Trophoblast cell (in vitro differentiated cells and primary cell): Measurements from ENCODE around the gene PHF21A.

Experiments
- DNase-seq, 2 donors: peaks; one replicate each; pipeline ENCODE4 v3.0.0-alpha.2; 2016
- H2AFZ ChIP-seq: 2 replicates; pipeline ENCODE4 v1.6.1; 2013; ENCODE audit warnings: low read length, moderate library complexity, mild to moderate bottlenecking; ENCODE audit not compliant: insufficient read depth, poor library complexity
- H2AK5ac ChIP-seq: 2 replicates; pipeline ENCODE4 v1.6.1; 2013; ENCODE audit warnings: mild to moderate bottlenecking, low read length
- H2BK120ac ChIP-seq: 2 replicates; pipeline ENCODE4 v1.6.1; 2013; ENCODE audit warnings: low read length, mild to moderate bottlenecking, moderate library complexity; ENCODE audit not compliant: insufficient read depth, poor library complexity
- H2BK12ac ChIP-seq: 2 replicates; pipeline ENCODE4 v1.6.1; 2013; ENCODE audit warnings: mild to moderate bottlenecking, low read length, moderate library complexity
- H2BK5ac ChIP-seq: 2 replicates; pipeline ENCODE4 v1.6.1; 2013; ENCODE audit warnings: low read length, low read depth, moderate library complexity, mild to moderate bottlenecking; ENCODE audit not compliant: poor library complexity
- H3K14ac ChIP-seq: 2 replicates; pipeline ENCODE4 v1.6.1; 2013; ENCODE audit warnings: mild to moderate bottlenecking, low read length
- H3K18ac ChIP-seq: 2 replicates; pipeline ENCODE4 v1.6.1; 2013; ENCODE audit warnings: mild to moderate bottlenecking, low read length
- H3K23ac ChIP-seq: 2 replicates; pipeline ENCODE4 v1.6.1; 2013; ENCODE audit warnings: low read length
- H3K27ac ChIP-seq: 2 replicates; pipeline ENCODE4 v1.5.1; 2013; ENCODE audit warnings: low read depth, mild to moderate bottlenecking, inconsistent platforms, low read length, moderate library complexity
- H3K27me3 ChIP-seq: 2 replicates; pipeline ENCODE4 v1.6.1; 2013; ENCODE audit warnings: inconsistent platforms, mild to moderate bottlenecking, low read length, moderate library complexity; ENCODE audit not compliant: insufficient read depth
- H3K36me3 ChIP-seq, 2 experiments: 1 replicate in 1 of 2; 2 replicates in 1 of 2; pipeline ENCODE4 v1.6.1; 2013; ENCODE audit warnings: low read length in 2 of 2, mild to moderate bottlenecking in 2 of 2, moderate library complexity in 1 of 2; ENCODE audit not compliant: insufficient read depth in 2 of 2, control insufficient read depth in 1 of 2
- H3K4ac ChIP-seq: 2 replicates; pipeline ENCODE4 v1.6.1; 2013; ENCODE audit warnings: low read depth, mild to moderate bottlenecking, low read length, moderate library complexity
- H3K4me1 ChIP-seq, 2 experiments: 1 replicate in 1 of 2; 2 replicates in 1 of 2; pipeline ENCODE4 v1.6.1; 2013; ENCODE audit warnings: low read length in 2 of 2, mild to moderate bottlenecking in 2 of 2, moderate library complexity in 1 of 2; ENCODE audit not compliant: insufficient read depth in 2 of 2, control insufficient read depth in 1 of 2
- H3K4me2 ChIP-seq: 2 replicates; pipeline ENCODE4 v1.6.1; 2013; ENCODE audit warnings: inconsistent platforms, mild to moderate bottlenecking, low read length, moderate library complexity
- H3K4me3 ChIP-seq: 2 replicates; pipeline ENCODE4 v1.5.1; 2013; ENCODE audit warnings: mild to moderate bottlenecking, low read depth, low read length, inconsistent platforms
- H3K79me1 ChIP-seq: one replicate; pipeline ENCODE4 v1.6.1; 2013; ENCODE audit warnings: low read length
- H3K79me2 ChIP-seq: 2 replicates; pipeline ENCODE4 v1.6.1; 2013; ENCODE audit warnings: low read length, mild to moderate bottlenecking; ENCODE audit not compliant: control insufficient read depth, insufficient read depth, poor library complexity
- H3K9ac ChIP-seq: 2 replicates; pipeline ENCODE4 v1.6.1; 2013; ENCODE audit warnings: mild to moderate bottlenecking, low read length
- H3K9me3 ChIP-seq: 2 replicates; pipeline ENCODE4 v1.6.1; 2013; ENCODE audit warnings: low read depth, mild to moderate bottlenecking, control low read depth, inconsistent platforms, low read length; ENCODE audit not compliant: insufficient read depth
- H4K12ac ChIP-seq: 2 replicates; pipeline ENCODE4 v1.6.1; 2013; ENCODE audit warnings: low read depth, mild to moderate bottlenecking, low read length, moderate library complexity
- H4K8ac ChIP-seq: 2 replicates; pipeline ENCODE4 v1.6.1; 2013; ENCODE audit warnings: low read depth, mild to moderate bottlenecking, low read length, moderate library complexity
- H4K91ac ChIP-seq: one replicate; pipeline ENCODE4 v1.6.1; 2013; ENCODE audit warnings: low read depth, mild to moderate bottlenecking, low read length, moderate library complexity
- WGBS: extraction: QIAGEN DNeasy Blood & Tissue Kit; methylation state at CpG from one replicate; pipeline ENCODE4 v1.1.7; 2013; ENCODE audit warnings: missing lambda C conversion rate; ENCODE audit not compliant: insufficient read length, insufficient coverage; ENCODE audit errors: extremely low coverage; 5-methylcytosine and 5-hydroxymethylcytosine counted together

PHF21A gene

DNA sequence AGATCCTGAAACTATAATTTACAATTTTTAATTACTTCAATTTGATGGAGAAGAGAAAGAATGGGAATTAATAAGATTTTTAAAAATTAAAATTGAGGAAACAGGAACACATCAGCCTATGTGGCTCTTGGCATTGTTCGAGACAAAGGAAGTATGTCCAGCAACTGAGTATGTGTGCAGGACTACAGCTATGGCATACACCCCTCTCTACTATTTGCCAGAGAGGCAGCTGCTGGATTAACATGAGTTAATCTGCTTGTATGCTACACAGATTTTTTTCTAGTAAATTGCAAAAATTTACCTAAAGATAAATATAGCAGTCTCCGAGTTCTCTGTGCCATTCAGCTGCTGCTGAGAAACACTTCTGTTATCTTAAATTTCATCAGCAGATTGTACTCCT is 70.6 kb downstream of the PHF21A start:
- no peak overlapping the region for H4K8ac ChIP-seq
- H3K27me3 ChIP-seq = no peaks in the 10 kb centered on the region
- peaks cover 5% of the 10 kb centered on the region for H3K79me1 ChIP-seq
- H3K4me2 ChIP-seq = peak overlapping the region; percentile 29
- no peak overlapping the region for H2AFZ ChIP-seq
- no peak overlapping the region for H3K14ac ChIP-seq
- H3K4me3 ChIP-seq = no peak overlapping the region
- H3K79me2 ChIP-seq = no peaks in the 10 kb centered on the region
- H3K23ac ChIP-seq = no peak overlapping the region
- WGBS = no CpG with 5 or more reads among the region's 2 CpGs
- H3K9ac ChIP-seq = no peak overlapping the region
- H3K27ac ChIP-seq = peak overlapping the region; percentile 74
- no peak overlapping the region for H3K18ac ChIP-seq
- H2BK5ac ChIP-seq = peak overlapping the region; percentile 93
- H3K9me3 ChIP-seq = no peaks in the 10 kb centered on the region
- peak overlapping the region; percentile 85 for H4K91ac ChIP-seq
- H3K4me1 ChIP-seq = peaks cover 10 to 18% of the 10 kb centered on the region in 2 experiments
- H2BK120ac ChIP-seq = peak overlapping the region; percentile 71
- H3K4ac ChIP-seq = no peak overlapping the region
- H2BK12ac ChIP-seq = peak overlapping the region; percentile 79
- H4K12ac ChIP-seq = no peak overlapping the region
- H3K36me3 ChIP-seq = no peaks in the 10 kb centered on the region
- H2AK5ac ChIP-seq = no peak overlapping the region
- DNase-seq = peak in 1 of 2 donors; percentile 37

DNA sequence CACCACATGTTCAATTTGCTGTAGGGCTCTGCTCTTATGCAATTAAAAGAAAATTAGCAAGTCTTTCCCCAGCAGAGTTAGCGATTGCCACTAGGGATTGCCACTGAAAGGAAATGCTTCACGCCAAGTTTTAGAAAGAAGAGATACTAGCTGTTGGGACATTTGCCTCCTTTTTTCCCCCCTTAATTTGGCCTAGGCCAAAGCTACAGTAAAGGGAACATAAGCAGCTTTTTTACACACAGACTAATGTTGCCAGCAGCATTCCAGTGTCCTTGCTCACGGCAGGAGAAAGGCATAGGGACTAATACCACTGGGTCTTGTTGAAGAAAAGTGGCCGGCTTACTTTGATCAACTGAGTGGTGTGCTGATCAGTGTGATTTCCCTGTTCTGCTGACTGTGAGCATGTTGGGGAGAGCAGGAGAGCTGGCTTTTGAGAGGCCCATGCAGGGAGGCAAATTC is 71.2 kb downstream of the PHF21A start:
- H3K27ac ChIP-seq = peak overlapping the region; percentile 90
- no peak overlapping the region for H2BK5ac ChIP-seq
- H3K79me1 ChIP-seq = peaks cover 5% of the 10 kb centered on the region
- no peak overlapping the region for H3K23ac ChIP-seq
- H2AK5ac ChIP-seq = no peak overlapping the region
- DNase-seq = peak; percentile 80 to 90
- H3K4me1 ChIP-seq = peaks cover 10 to 18% of the 10 kb centered on the region in 2 experiments
- H2BK12ac ChIP-seq = no peak overlapping the region
- H3K36me3 ChIP-seq = no peaks in the 10 kb centered on the region
- peak overlapping the region; percentile 41 for H3K4me2 ChIP-seq
- H3K79me2 ChIP-seq = no peaks in the 10 kb centered on the region
- no peaks in the 10 kb centered on the region for H3K27me3 ChIP-seq
- H4K8ac ChIP-seq = no peak overlapping the region
- H2BK120ac ChIP-seq = no peak overlapping the region
- no peaks in the 10 kb centered on the region for H3K9me3 ChIP-seq
- H3K14ac ChIP-seq = no peak overlapping the region
- H3K4me3 ChIP-seq = no peak overlapping the region
- no peak overlapping the region for H4K12ac ChIP-seq
- no peak overlapping the region for H3K4ac ChIP-seq
- no peak overlapping the region for H4K91ac ChIP-seq
- H3K9ac ChIP-seq = no peak overlapping the region
- WGBS = no CpG with 5 or more reads among the region's 4 CpGs
- no peak overlapping the region for H3K18ac ChIP-seq
- no peak overlapping the region for H2AFZ ChIP-seq

DNA sequence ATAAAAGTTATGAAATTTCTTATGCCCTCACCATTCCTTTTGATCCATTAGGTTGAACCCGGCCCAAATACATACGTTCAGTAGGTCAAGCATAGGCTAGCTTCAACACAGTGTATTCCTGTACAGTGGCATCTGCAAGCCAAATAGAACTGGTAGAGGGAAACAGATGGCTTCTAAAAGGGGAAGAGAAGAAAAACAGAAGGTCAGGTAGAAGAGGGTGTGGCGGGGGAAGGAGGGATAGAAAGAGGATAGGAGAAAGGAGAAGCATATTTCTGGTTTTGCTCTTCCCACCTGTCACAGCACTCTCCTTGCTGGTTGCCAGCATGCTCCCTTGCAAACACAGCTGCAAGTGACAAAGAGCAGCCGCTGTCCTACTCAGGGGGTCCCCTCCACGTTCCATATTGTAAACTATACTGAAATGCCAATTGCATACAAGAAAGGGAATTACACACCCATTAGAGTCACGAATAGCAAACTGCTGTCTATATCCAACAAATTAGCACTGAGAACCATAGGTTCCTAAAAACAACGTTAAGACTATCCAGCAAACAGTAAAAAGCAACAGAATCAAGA is 71.8 kb downstream of the PHF21A start:
- Histone ChIP-seq H3K9me3 (no peaks in the 10 kb centered on the region), H3K79me2 (no peaks in the 10 kb centered on the region), H3K79me1 (peaks cover 5% of the 10 kb centered on the region), H4K12ac (no peak overlapping the region), H3K4me3 (no peak overlapping the region), H3K9ac (no peak overlapping the region), H3K23ac (no peak overlapping the region), H3K4ac (no peak overlapping the region), H2AFZ (no peak overlapping the region), H3K4me1 (peaks cover 10 to 18% of the 10 kb centered on the region in 2 experiments), H3K36me3 (no peaks in the 10 kb centered on the region), H3K14ac (no peak overlapping the region), H2AK5ac (peak overlapping the region; percentile 66), H2BK120ac (no peak overlapping the region), H4K91ac (peak overlapping the region; percentile 32), H4K8ac (no peak overlapping the region), H3K18ac (no peak overlapping the region), H3K4me2 (peak overlapping the region; percentile 43), H2BK5ac (peak overlapping the region; percentile 3), H2BK12ac (peak overlapping the region; percentile 91), H3K27me3 (no peaks in the 10 kb centered on the region), H3K27ac (peak overlapping the region; percentile 55)
- DNase-seq = no peak
- no CpG with 5 or more reads among the region's 7 CpGs for WGBS

DNA sequence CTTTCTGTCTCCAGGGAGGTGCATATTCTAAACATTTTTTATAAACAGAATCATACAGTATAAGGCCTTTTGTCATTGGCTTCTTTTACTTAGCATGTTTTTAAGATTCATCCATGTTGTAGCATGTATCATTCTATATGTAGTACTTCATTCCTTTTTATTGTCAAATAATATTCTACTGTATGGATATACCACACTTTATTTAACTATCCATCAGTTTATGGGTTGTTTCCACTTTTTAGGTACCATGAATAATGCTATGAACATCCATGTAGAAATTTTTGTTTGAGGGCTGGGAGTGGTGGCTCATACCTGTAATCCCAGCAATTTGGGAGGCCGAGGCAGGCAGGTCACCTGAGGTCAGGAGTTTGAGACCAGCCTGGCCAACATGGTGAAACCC is 73.1 kb downstream of the PHF21A start:
- Histone ChIP-seq H2BK120ac (no peak overlapping the region), H3K27ac (no peak overlapping the region), H3K79me2 (no peaks in the 10 kb centered on the region), H3K4me2 (no peak overlapping the region), H3K27me3 (no peaks in the 10 kb centered on the region), H3K79me1 (peaks cover 5% of the 10 kb centered on the region), H4K91ac (no peak overlapping the region), H3K4me1 (peaks cover 10 to 18% of the 10 kb centered on the region in 2 experiments), H3K14ac (no peak overlapping the region), H2AFZ (no peak overlapping the region), H2BK12ac (no peak overlapping the region), H2AK5ac (no peak overlapping the region), H3K9ac (no peak overlapping the region), H3K4me3 (no peak overlapping the region), H3K4ac (no peak overlapping the region), H3K36me3 (no peaks in the 10 kb centered on the region), H4K12ac (no peak overlapping the region), H3K23ac (no peak overlapping the region), H3K18ac (no peak overlapping the region), H4K8ac (no peak overlapping the region), H2BK5ac (no peak overlapping the region), H3K9me3 (no peaks in the 10 kb centered on the region)
- no peak for DNase-seq
- no CpG with 5 or more reads among the region's 1 CpG for WGBS
